GM18511 (cell line): Measurements from ENCODE around the gene MYO15A.

Experiments
- ATAC-seq: cut with Tn5 transposase; IDR thresholded peaks from one replicate; pipeline ENCODE4 v1.9.1; 2021; ENCODE audit warnings: mild to moderate bottlenecking, moderate library complexity; ENCODE audit not compliant: unreplicated experiment

Gene MYO15A

GRCh38 chr17:18108401-18109312 lies at the start of gene MYO15A:
MYO15A (plus strand) TSS chr17:18108756; CDS start chr17:18118801, 10,045 bp downstream.
- no peak for ATAC-seq

DNA sequence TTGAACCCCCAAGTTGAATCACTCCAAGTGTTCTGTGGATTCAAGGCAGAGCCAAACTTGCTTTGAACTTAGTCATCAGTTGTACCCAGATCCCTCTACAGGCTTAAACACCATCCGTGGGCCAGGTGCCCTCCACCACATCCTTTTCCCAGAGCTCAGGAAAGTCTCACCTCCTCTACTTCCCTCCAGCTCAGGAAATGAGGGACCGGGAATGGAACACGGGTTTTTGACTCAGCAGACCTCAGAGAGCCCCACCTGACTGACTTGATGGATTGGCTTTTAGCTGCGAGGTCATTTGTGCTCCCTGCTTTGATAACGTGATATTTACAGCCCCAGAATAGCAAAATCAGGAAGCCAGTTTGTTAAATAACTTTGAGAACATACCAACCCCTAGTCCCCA lies 49.3 kb upstream of the MYO15A start:
- ATAC-seq: no peak

GRCh38 chr17:18064053-18064452 lies 44.5 kb upstream of the MYO15A start:
- no peak for ATAC-seq

- no peak for ATAC-seq
Observed at GRCh38 chr17:18065546-18065945, 43.0 kb upstream of the MYO15A start.

DNA sequence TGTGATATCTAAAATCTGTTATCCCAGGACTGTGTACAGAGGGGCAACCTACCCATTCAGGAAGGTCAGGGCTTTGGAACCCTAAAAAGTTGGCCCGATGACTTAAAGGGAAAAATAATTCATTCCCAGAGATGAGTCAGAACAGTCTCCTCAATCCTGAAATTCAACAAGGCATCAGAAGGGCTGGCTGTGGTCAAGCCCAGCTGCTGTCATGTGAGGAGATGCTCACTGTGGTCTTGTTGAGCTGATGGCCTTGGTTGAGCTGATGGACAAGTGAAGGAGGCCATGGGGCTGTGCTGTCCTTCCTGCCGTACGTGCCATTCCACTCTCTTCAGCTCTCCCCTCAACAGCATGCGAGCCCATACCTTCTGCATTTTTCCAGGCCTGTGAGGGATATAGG lies 41.7 kb upstream of the MYO15A start:
- ATAC-seq: no peak

DNA sequence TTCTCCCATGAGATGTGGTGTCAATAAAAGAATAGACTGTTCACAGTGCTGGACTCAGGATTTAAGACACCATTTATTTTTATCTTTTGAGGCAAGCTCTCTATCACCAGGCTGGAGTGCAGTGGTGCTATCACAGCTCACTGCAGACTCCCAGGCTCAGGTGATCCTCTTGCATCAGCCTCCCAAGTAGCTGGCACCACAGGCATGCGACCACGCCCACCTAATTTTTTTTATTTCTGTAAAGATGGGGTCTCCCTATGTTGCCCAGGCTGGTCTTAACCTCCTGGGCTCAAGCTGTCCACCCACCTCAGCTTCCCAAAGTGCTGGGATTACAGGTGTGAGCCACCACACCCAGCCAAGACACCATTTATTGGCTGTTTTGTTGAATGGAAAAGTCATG lies 39.5 kb upstream of the MYO15A start:
- ATAC-seq: no peak

DNA sequence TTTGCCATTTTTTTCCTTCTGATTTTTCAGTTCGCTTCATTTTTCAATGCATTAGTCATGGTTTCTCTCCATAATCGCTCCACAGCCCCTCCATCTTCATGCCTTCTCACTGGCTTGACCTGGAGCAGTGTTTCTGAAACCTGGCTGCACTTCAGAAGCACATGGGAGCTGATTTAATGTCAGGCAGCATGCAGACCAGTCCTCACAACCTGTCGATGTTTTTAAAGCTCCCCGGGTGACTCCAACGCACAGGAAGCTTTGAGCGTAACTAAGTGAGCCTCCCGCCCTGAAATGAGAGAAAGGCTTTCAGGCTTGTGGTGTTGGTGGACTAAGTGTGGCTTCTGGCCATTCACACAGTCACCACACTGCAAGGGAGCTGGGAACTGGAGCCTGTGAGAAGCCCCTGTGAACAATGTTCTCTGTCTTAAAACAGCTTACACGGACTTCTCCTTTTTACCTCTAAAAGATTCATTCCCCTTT lies 37.7 kb upstream of the MYO15A start:
- ATAC-seq: no peak

DNA sequence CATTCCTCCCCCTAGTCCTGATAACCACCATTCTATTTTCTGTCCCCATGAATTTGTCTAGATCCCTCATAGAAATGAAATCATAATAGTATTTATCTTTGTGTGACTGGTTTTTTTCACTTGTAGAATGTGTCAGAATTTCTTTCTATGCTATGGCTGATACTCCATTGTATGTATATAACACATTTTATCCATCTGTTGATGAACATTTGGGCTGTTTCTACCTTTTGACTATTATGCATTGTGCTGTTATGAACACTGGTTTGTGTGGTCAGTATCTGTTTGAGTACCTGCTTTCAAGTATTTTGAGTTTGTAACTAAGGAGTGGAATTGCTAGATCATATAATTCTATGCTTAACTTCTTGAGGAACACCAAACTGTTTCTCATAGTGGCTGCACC lies 36.8 kb upstream of the MYO15A start:
- no peak for ATAC-seq

DNA sequence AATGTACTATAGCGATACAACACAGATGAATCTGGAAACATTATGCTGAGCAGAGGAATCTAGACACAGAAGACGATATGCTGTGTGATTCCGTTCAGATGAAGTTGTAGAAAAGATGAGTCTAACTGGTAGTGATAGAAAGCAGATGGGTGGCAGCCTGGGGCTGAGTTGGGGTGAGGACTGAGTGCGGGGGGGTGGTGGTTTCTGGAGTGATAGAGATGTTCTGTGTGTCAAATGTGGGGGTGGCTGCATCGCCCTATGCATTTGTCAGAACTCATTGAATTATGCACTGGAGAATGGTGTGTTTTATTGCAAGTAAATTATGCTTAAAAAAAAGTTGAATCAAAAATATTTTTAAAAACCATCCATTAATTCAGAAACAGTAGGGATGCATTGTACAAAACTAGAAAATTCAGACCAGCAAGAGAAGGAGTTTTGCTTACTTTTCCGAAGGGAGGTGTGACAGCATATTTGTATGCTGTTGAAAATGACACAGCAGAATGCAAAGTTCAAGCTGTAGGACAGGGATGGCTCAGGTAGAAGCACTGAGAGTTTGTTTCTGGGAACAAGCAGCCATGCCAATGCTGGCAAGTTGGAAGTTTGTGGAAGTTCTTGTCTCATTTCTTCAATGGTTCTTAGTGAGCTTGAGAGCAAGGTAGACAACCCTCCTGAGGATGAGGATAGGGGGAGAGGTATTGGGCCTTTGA lies 33.8 kb upstream of the MYO15A start:
- no peak for ATAC-seq

DNA sequence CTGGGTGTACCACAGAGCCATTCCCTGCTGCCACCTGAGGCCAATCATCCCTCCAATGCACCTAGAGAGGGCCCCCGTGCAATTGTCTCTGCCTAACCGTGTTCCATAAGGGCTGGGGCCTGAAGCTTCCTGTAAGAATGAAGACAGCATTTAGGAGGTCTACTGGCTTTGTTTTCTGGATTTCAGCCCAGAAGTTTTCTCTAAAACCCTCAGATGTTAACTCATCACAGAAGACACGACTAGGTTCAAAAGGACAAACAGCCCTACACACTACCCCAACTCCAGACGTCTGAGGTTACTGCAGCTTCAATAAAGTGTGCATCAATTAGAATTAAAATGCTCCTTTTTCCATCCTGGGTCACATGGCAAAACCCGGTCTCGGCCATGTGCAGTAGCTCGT lies 31.6 kb upstream of the MYO15A start:
- no peak for ATAC-seq

GRCh38 chr17:18079543-18079942 lies 29.0 kb upstream of the MYO15A start:
- ATAC-seq: no peak

DNA sequence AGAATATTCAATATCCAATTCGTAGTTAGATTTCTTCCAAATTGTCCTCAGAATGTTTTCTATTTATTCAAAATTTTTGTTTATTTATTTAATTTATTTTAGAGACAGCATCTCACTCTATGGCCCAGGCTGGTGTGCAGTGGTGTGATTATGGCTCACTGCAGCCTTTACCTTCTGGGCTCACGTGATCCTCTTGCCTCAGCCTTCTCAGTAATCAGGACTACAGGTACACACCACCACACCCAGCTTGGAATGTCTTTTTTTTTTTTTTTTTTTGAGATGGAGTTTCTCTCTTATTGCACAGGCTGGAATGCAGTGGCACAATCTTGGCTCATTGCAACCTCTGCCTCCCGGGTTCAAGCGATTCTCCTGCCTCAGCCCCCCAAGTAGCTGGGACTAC lies 24.3 kb upstream of the MYO15A start:
- ATAC-seq: no peak

DNA sequence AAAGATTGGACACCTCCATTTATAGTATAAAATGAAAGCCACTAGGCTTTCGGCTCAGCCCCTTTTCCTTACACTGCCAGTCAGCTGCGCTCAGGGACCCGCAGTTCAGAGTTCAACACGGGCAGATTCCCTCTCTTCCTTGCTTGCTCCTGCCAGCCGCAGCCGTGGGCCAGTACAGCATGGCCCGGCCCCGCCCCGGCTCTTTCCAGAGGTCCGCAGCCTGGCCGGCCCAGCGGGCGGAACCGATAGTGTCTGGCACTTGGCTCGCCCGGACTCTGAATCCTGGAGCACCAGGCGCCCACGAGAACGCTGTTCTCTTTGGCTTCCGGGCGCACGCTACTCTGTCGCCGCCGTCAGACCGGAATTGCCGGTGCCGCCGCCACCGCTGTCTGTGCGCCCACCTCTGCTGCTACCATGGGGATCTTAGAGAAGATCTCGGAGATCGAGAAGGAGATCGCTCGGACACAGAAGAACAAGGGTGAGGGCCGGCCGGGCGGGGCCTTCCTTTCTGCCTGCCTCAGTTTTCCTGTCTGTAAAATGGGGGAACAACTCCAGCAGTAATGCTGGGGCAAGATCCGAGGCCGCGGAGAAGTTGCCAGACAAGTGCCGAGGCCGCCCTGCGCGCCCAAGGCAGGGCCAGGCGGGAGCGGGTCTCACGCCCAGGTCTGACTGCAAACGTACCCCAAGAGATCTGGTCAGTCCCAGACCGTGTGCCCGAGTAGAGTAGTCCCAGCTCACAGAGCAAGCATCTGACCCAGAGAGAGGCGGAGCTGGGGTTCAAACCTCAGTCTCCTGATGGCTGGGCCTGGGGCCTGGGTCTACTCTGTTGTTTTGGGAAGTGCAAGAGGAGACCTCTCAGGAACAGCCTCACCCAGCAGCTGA lies 20.7 kb upstream of the MYO15A start, which contains the start of gene DRG2:
Gene DRG2 (plus strand): TSS at position 339 of the 882 bp plus-strand sequence. CDS start 76 bp downstream, at position 415.
- ATAC-seq: peak; percentile 88

GRCh38 chr17:18089613-18090012 lies 18.9 kb upstream of the MYO15A start:
- ATAC-seq: no peak

DNA sequence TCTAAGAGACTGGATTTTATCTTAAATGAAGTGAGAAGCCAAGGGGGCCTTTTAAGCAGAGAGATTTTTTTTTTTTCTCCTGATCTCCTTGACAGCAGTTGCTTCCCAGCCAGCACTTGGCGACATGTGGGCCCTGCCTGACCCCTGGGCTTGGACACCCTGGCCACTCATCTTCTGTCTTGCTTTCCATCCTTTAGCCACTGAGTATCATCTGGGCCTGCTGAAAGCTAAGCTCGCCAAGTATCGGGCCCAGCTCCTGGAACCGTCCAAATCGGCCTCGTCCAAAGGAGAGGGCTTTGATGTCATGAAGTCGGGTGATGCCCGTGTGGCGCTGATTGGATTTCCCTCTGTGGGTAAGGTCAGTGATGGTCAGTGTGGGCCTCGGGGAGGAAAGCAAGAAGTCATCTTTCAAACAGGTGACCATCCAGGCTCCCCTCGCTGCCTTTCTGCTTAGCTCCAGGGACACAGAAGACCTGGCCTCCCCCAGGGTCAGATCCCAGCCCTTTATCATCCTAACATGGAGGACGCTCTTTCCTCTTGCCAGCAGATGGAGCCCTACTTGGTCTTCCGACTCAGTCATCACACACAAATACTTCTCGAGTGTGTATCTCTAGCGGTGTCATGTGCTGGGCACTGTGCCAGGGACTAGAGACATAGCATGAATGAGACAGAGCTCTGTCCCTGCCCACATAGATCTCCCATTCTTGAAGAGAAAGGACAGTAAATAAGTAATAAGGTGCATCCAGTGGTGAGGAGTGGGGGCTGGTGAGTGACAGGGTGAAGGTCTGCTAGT lies 14.7 kb upstream of the MYO15A start:
- ATAC-seq: no peak

DNA sequence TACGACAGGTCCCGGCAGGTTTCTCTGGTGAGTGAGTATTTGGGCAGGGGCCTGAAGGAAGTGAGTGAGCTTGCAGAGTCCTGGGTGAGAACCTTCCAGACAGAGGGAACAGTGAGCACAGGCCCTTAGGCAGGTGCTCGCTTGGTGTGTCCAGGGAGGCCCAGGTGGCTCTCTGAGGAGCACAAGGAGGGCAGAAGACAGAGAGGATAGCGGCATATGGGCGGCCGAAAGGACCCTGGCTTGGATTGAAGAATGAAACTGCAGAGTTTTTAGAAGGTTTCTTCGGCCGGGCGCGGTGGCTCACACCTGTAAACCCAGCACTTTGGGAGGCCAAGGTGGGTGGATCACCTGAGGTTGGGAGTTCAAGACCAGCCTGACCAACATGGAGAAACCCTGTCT lies 14.1 kb upstream of the MYO15A start:
- no peak for ATAC-seq

GRCh38 chr17:18099516-18099915 lies 9.0 kb upstream of the MYO15A start:
- no peak for ATAC-seq

GRCh38 chr17:18100616-18101015 lies 7.9 kb upstream of the MYO15A start:
- ATAC-seq: no peak

- no peak for ATAC-seq
Observed at GRCh38 chr17:18101828-18102227, 6.7 kb upstream of the MYO15A start.

DNA sequence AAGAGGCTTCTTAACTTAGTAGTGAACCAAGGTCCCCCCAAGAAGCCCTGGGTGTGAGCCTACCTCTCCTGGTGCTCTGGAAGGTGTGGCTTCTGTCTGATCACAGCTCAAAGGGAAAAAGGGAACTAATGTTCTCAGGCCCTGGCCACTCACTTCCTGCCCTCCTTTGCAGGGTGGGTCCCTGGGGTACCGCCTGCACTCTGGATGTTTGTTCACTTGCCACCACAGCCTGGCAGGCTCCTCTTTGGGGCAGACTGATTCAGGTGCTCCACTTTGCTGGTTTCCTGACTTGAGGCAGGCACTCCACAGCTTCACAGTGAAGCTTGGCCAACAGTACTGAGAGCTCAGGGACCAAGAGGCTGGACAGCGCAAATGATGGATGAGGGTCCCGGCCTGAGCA lies 5.9 kb upstream of the MYO15A start:
- ATAC-seq: no peak
